H1 (cell line): ENCODE data around the gene FBXO7. TPM values are rescaled to one million over a fixed set of nuclear protein-coding genes. Genes with fewer than 3 reads are reported as not detected.

Experiments used
- CTCF ChIA-PET: fragments of 300-600 bp; sonication (Branson Sonifier 250); formaldehyde crosslinking; loops from one replicate; lab custom pipeline; 2021; ENCODE audit not compliant: partially characterized antibody; lab: Charles Lee
- POLR2A ChIA-PET: fragments of 300-600 bp; sonication (Branson Sonifier 250); formaldehyde crosslinking; loops from one replicate; lab custom pipeline; 2021; ENCODE audit warnings: inconsistent platforms; ENCODE audit not compliant: partially characterized antibody; lab: Charles Lee
- DNase-seq, 2 experiments: peaks; one replicate each; pipeline versions ENCODE4 v3.0.0 to v3.0.0-alpha.2; 2010 to 2022; ENCODE audit warnings: low spot score in 2 of 2, low read depth in 1 of 2, mixed read lengths in 1 of 2
- FAIRE-seq: peaks from 2 replicates; lab custom pipeline; 2011; peaks lifted over from hg19 to GRCh38; lab: Jason Lieb, UNC
- H2AFZ ChIP-seq: 2 replicates; pipeline ENCODE4 v1.8.1; 2012; ENCODE audit warnings: low read length, inconsistent platforms
- H2AK5ac ChIP-seq: 2 replicates; pipeline ENCODE4 v1.6.1; 2013; ENCODE audit warnings: low read depth, low read length
- H2BK120ac ChIP-seq: replicated peaks from 2 replicates; pipeline ENCODE3; 2013; ENCODE audit warnings: low read depth, low read length, inconsistent platforms
- H2BK12ac ChIP-seq: 2 replicates; pipeline ENCODE4 v1.6.1; 2013; ENCODE audit warnings: low read depth, low read length
- H2BK15ac ChIP-seq: 2 replicates; pipeline ENCODE4 v1.6.1; 2013; ENCODE audit warnings: low read length
- H2BK20ac ChIP-seq: 2 replicates; pipeline ENCODE4 v1.6.1; 2013; ENCODE audit warnings: low read length
- H2BK5ac ChIP-seq: 2 replicates; pipeline ENCODE4 v1.6.1; 2013; ENCODE audit warnings: low read depth, low read length
- H3K14ac ChIP-seq: 2 replicates; pipeline ENCODE4 v1.6.1; 2013; ENCODE audit warnings: inconsistent platforms; ENCODE audit not compliant: insufficient read length
- H3K18ac ChIP-seq: 2 replicates; pipeline ENCODE4 v1.6.1; 2013; ENCODE audit warnings: low read length; ENCODE audit errors: extremely low read depth
- H3K23ac ChIP-seq: 2 replicates; pipeline ENCODE4 v1.6.1; 2013; ENCODE audit warnings: inconsistent platforms; ENCODE audit not compliant: insufficient read length
- H3K23me2 ChIP-seq: 2 replicates; pipeline ENCODE4 v1.6.1; 2013; ENCODE audit warnings: low read depth, low read length
- H3K27ac ChIP-seq: 2 replicates; pipeline ENCODE4 v1.6.1; 2011; ENCODE audit warnings: low read depth, low read length, inconsistent platforms
- H3K27me3 ChIP-seq, 4 experiments: replicated peaks in 1 of 4; 1 replicate in 1 of 4; 2 replicates in 3 of 4; pipeline versions ENCODE4 v1.6.1 to v1.8.1; 2011 to 2013; ENCODE audit warnings: low read length in 3 of 4, mild to moderate bottlenecking in 3 of 4, inconsistent platforms in 2 of 4, mixed read lengths in 2 of 4, moderate library complexity in 1 of 4; ENCODE audit not compliant: control insufficient read depth in 3 of 4, insufficient read depth in 3 of 4; ENCODE audit errors: extremely low read depth in 1 of 4
- H3K36me3 ChIP-seq, 4 experiments: 2 replicates each; pipeline versions ENCODE4 v1.6.1 to v1.8.1; 2011 to 2013; ENCODE audit warnings: mild to moderate bottlenecking in 4 of 4, low read length in 3 of 4, moderate library complexity in 2 of 4, control low read depth in 1 of 4, inconsistent platforms in 1 of 4; ENCODE audit not compliant: insufficient read depth in 4 of 4, control insufficient read depth in 2 of 4
- H3K4ac ChIP-seq: replicated peaks from 2 replicates; pipeline ENCODE3; 2013; ENCODE audit warnings: low read length, low read depth, mixed read lengths, inconsistent platforms; ENCODE audit not compliant: insufficient read length
- H3K4me1 ChIP-seq, 4 experiments: replicated peaks in 1 of 4; 1 replicate in 1 of 4; 2 replicates in 3 of 4; pipeline versions ENCODE4 v1.6.1 to v1.8.1; 2011 to 2013; ENCODE audit warnings: low read length in 3 of 4, inconsistent platforms in 2 of 4, mixed read lengths in 1 of 4; ENCODE audit not compliant: insufficient read depth in 4 of 4, control insufficient read depth in 3 of 4
- H3K4me2 ChIP-seq, 2 experiments: 2 replicates each; pipeline versions ENCODE4 v1.6.1 to v1.8.1; 2011 to 2013; ENCODE audit warnings: low read depth in 2 of 2, low read length in 2 of 2, control low read depth in 1 of 2, inconsistent platforms in 1 of 2, mild to moderate bottlenecking in 1 of 2; ENCODE audit not compliant: insufficient read depth in 1 of 2
- H3K4me3 ChIP-seq, 4 experiments: fragments of 200-600, 300-600 bp in 1 of 4; sonication (generic), shearing (Covaris generic), sonication (Bioruptor Twin) in 1 of 4; 2 replicates each; pipeline versions ENCODE4 v1.5.1 to v1.8.1; 2011 to 2016; ENCODE audit warnings: low read length in 4 of 4, low read depth in 3 of 4, control low read depth in 2 of 4, inconsistent platforms in 2 of 4, mild to moderate bottlenecking in 2 of 4, mixed read lengths in 1 of 4, moderate library complexity in 1 of 4; ENCODE audit not compliant: insufficient read depth in 2 of 4; ENCODE audit errors: extremely low read depth in 1 of 4
- H3K56ac ChIP-seq: replicated peaks from 2 replicates; pipeline ENCODE3; 2013; ENCODE audit warnings: low read depth, mild to moderate bottlenecking, mixed read lengths, low read length, inconsistent platforms; ENCODE audit not compliant: insufficient read length
- H3K79me1 ChIP-seq: 2 replicates; pipeline ENCODE4 v1.6.1; 2013; ENCODE audit warnings: low read depth, low read length, control low read depth
- H3K79me2 ChIP-seq, 2 experiments: 2 replicates each; pipeline versions ENCODE4 v1.6.1 to v1.8.1; 2012 to 2013; ENCODE audit warnings: low read length in 2 of 2, mild to moderate bottlenecking in 2 of 2, inconsistent platforms in 1 of 2; ENCODE audit not compliant: insufficient read depth in 2 of 2, control insufficient read depth in 1 of 2
- H3K9ac ChIP-seq, 4 experiments: replicated peaks in 1 of 4; 1 replicate in 1 of 4; 2 replicates in 3 of 4; pipeline versions ENCODE4 v1.6.1 to v1.8.1; 2011 to 2013; ENCODE audit warnings: low read depth in 3 of 4, low read length in 3 of 4, control low read depth in 2 of 4, mild to moderate bottlenecking in 2 of 4, moderate library complexity in 2 of 4, inconsistent platforms in 1 of 4; ENCODE audit errors: extremely low read depth in 1 of 4
- H3K9me3 ChIP-seq, 2 experiments: 2 replicates each; pipeline versions ENCODE4 v1.6.1 to v1.8.1; 2012 to 2013; ENCODE audit warnings: mild to moderate bottlenecking in 2 of 2, moderate library complexity in 2 of 2, control low read depth in 1 of 2, inconsistent platforms in 1 of 2, low read depth in 1 of 2, low read length in 1 of 2, mixed read lengths in 1 of 2; ENCODE audit not compliant: insufficient read depth in 2 of 2
- H4K20me1 ChIP-seq, 2 experiments: replicated peaks in 1 of 2; 2 replicates each; pipeline versions ENCODE3 to v1.8.1; 2011 to 2013; ENCODE audit warnings: inconsistent platforms in 2 of 2, low read length in 2 of 2, mild to moderate bottlenecking in 1 of 2; ENCODE audit not compliant: insufficient read depth in 2 of 2, control insufficient read depth in 1 of 2
- H4K5ac ChIP-seq: 2 replicates; pipeline ENCODE4 v1.6.1; 2013; ENCODE audit warnings: low read length, low read depth, mixed read lengths, inconsistent platforms; ENCODE audit not compliant: insufficient read length
- H4K8ac ChIP-seq: 2 replicates; pipeline ENCODE4 v1.8.0; 2013; ENCODE audit warnings: mild to moderate bottlenecking, moderate library complexity, low read length, inconsistent platforms; ENCODE audit not compliant: insufficient read depth; ENCODE audit errors: extremely low read depth
- H4K91ac ChIP-seq: replicated peaks from 2 replicates; pipeline ENCODE3; 2013; ENCODE audit warnings: low read length, mixed read lengths, inconsistent platforms; ENCODE audit not compliant: insufficient read length
- CEBPB ChIP-seq: IDR thresholded peaks from 2 replicates; pipeline ENCODE4 v1.6.1; 2012; ENCODE audit warnings: low read depth, low read length
- EP300 ChIP-seq, 2 experiments: IDR thresholded peaks; 1 replicate in 1 of 2; 2 replicates in 1 of 2; pipeline ENCODE4 v1.6.1; 2011 to 2012; ENCODE audit warnings: low read depth in 2 of 2, low read length in 2 of 2, mild to moderate bottlenecking in 2 of 2, borderline replicate concordance in 1 of 2, inconsistent platforms in 1 of 2, moderate library complexity in 1 of 2
- GTF2F1 ChIP-seq: IDR thresholded peaks from 2 replicates; pipeline ENCODE4 v1.6.1; 2012; ENCODE audit warnings: low read depth, low read length, improper control_type of control experiment, borderline replicate concordance
- PHF8 ChIP-seq: fragments of 200-600 bp; sonication (generic); conservative IDR thresholded peaks from 2 replicates; pipeline ENCODE4 v1.7.1; 2012; ENCODE audit warnings: low read depth, mild to moderate bottlenecking, inconsistent platforms, low read length, moderate library complexity
- RAD21 ChIP-seq, 2 experiments: IDR thresholded peaks in 1 of 2; conservative IDR thresholded peaks in 1 of 2; 2 replicates each; pipeline ENCODE4 v1.6.1; 2011; ENCODE audit warnings: low read depth in 2 of 2, low read length in 2 of 2, improper control_type of control experiment in 1 of 2, inconsistent platforms in 1 of 2, mild to moderate bottlenecking in 1 of 2, moderate library complexity in 1 of 2
- RBBP5 ChIP-seq: IDR thresholded peaks from 2 replicates; pipeline ENCODE4 v1.7.1; 2012; ENCODE audit warnings: low read depth, mild to moderate bottlenecking, inconsistent platforms, low read length, moderate library complexity, borderline replicate concordance
- RFX5 ChIP-seq: IDR thresholded peaks from 2 replicates; pipeline ENCODE4 v1.6.1; 2011; ENCODE audit warnings: low read depth, low read length, improper control_type of control experiment, borderline replicate concordance
- SIN3A ChIP-seq, 2 experiments: IDR thresholded peaks in 1 of 2; conservative IDR thresholded peaks in 1 of 2; 2 replicates each; pipeline ENCODE4 v1.6.1; 2011 to 2012; ENCODE audit warnings: low read length in 2 of 2, improper control_type of control experiment in 1 of 2, low read depth in 1 of 2, mild to moderate bottlenecking in 1 of 2
- SIX5 ChIP-seq: IDR thresholded peaks from 2 replicates; pipeline ENCODE4 v1.6.1; 2011; ENCODE audit warnings: mild to moderate bottlenecking, low read depth, low read length
- TEAD4 ChIP-seq: IDR thresholded peaks from 2 replicates; pipeline ENCODE4 v1.6.1; 2012; ENCODE audit warnings: low read depth, low read length, inconsistent platforms, mixed read lengths
- WGBS, 2 experiments: shearing (Covaris generic) in 1 of 2; methylation state at CpG; one replicate each; pipeline versions ENCODE4 v1.1.6 to v1.1.7; 2013 to 2015; ENCODE audit warnings: low lambda C conversion rate in 2 of 2, mixed read lengths in 2 of 2, inconsistent platforms in 1 of 2, low coverage in 1 of 2, missing lambda C conversion rate in 1 of 2; ENCODE audit not compliant: insufficient replicate concordance in 2 of 2, insufficient coverage in 1 of 2, insufficient read length in 1 of 2; ENCODE audit errors: extremely low coverage in 1 of 2, missing lambda C conversion rate in 1 of 2; 5-methylcytosine and 5-hydroxymethylcytosine counted together
- polyA plus RNA-seq, 7 experiments: library from polyadenylated mRNA; depleted of rRNA in 3 of 7; stranded (reverse) in 5 of 7; unstranded in 2 of 7; fragments of >200 nt in 5 of 7; fragments of 200-250 nt in 2 of 7; gene quantifications; 1 replicate in 5 of 7; 2 replicates in 1 of 7; 4 replicates in 1 of 7; pipeline versions ENCODE4 v1.2.1 to v1.2.3, GENCODE V29; 2011 to 2013; ENCODE audit warnings: missing spikeins in 2 of 7, mixed read lengths in 2 of 7
- total RNA-seq: library from RNA; stranded (reverse); fragmentation: NEBNext Ultra II Directional; extraction: Animal tissue kit (Norgen Biotek cat#: 25700); gene quantifications from 2 replicates; pipeline ENCODE4 v1.2.1, GENCODE V29; 2021

The FBXO7 gene
- total and polyA plus RNA-seq, 2 of the 8 experiments (the other 6 are each of a cell fraction or from before 2014, with no cell fraction given) = 62.7 to 76.1 TPM

- Histone ChIP-seq H3K4me3 (peak overlapping the region in 3 of 4 experiments; percentile 66 to 79 (median 75); a peak in 3 of 8 replicates), H3K18ac (no peak overlapping the region), H3K23ac (no peak overlapping the region), H3K23me2 (peaks cover 3% of the 10 kb centered on the region), H3K27me3 (no peaks in the 10 kb centered on the region), H3K9me3 (no peaks in the 10 kb centered on the region), H4K8ac (no peak overlapping the region), H2BK5ac (no peak overlapping the region), H3K4ac (no peak overlapping the region), H2BK120ac (no peak overlapping the region), H2BK20ac (no peak overlapping the region), H2AFZ (no peak overlapping the region), H3K79me2 (peaks cover 4 to 50% of the 10 kb centered on the region in 2 experiments; a peak in 3 of 4 replicates), H3K27ac (no peak overlapping the region), H3K14ac (no peak overlapping the region), H3K36me3 (no peaks in the 10 kb centered on the region; a peak in 1 of 8 replicates), H4K20me1 (peaks cover 3 to 6% of the 10 kb centered on the region in 2 experiments), H3K79me1 (0 out of 2 replicates have a peak, but pooled peaks cover 2% of the 10 kb centered on the region), H2AK5ac (no peak overlapping the region), H3K4me1 (peaks cover 0 to 3% (median under 1%) of the 10 kb centered on the region in 4 experiments; a peak in 2 of 7 replicates), H2BK15ac (no peak overlapping the region), H4K5ac (no peak overlapping the region), H2BK12ac (no peak overlapping the region), H4K91ac (no peak overlapping the region), H3K9ac (no peak overlapping the region), H3K4me2 (peak overlapping the region; percentile 75 to 77), H3K56ac (no peak overlapping the region)
- WGBS, 2 experiments = 69% methylated on average over 8 of the region's 8 CpGs; no CpG with 5 or more reads in 1 of the 2 experiments
- ChIA-PET POLR2A (interaction anchor here (0.9 to 1.4 kb wide), 2 partner anchors 9 to 22 kb away, joined by 4 read pairs; no protein-coding TSS in a partner anchor), CTCF (interaction anchor here (0.6 to 1.6 kb wide), 3 partner anchors 52 to 1869 kb away, joined by 3 read pairs; no protein-coding TSS in a partner anchor)
- FAIRE-seq (no peak), DNase-seq (no peak)
- TF ChIP-seq SIN3A (conservative IDR thresholded peaks at IDR 0.05 in 1 of 2, IDR thresholded peaks at IDR 0.05 in 1 of 2; ENCODE audit: low read depth in 1 of 2, low read length in 2 of 2) (no peak), CEBPB (no peak), PHF8 (no peak), RAD21 (IDR thresholded peaks at IDR 0.05 in 1 of 2, conservative IDR thresholded peaks at IDR 0.05 in 1 of 2; ENCODE audit: low read depth in 2 of 2, low read length in 2 of 2) (no peak), TEAD4 (no peak), RBBP5 (no peak), RFX5 (no peak), SIX5 (no peak), GTF2F1 (no peak), EP300 (IDR thresholded peaks at IDR 0.05; ENCODE audit: borderline replicate concordance in 1 of 2, low read depth in 2 of 2, low read length in 2 of 2) (no peak)
Observed at GRCh38 chr22:32476281-32477195, 1.9 kb downstream of the FBXO7 start.
